ENCODE measurements around the gene ALDH3A1.
"Not testable (repeated sequence)": the region's sequence is repeated elsewhere in the genome, so short reads cannot be mapped to it uniquely, and the experiment has no call there.

The ALDH3A1 gene

DNA sequence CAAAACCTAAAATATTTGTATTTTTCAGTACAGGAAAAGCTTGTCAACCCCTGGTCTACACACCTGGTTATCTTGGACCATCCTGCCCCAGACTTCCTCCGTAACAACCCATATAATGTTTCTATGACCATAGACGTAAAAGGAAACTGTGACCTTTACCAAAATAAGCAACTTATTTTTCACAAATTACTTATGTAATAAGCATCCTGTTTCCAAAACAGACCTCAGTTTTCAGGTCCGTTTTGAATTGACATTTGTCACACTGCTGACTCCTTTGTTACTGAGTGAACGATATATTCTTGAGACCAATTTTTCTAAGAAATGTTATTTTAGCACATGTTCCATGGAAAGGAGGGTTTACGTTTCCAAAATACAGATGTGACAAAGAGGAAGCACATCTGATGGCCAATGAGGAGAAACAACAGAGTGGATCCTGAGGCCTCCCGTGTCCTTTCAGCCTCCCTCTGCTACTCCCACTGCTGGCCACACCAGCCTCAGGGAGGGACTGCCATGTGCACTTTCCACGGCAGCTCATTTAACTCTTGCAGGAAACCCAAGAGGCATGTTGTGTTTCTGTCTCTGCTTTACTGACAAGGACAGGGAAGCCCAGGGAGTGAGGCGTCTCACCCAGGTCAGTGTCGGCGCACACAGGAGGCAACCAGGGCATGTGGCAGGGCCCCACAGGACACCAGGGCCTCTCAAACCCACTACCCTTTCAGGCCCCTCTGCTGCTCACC lies 20.1 kb upstream of the ALDH3A1 start:
- Histone ChIP-seq H3K9ac (ENCODE audit: low read depth, low read length) (no peak overlapping the region), H3K9me3 (ENCODE audit: control insufficient read depth, insufficient read depth, low read length) (no peaks in the 10 kb centered on the region), H3K36me3 (ENCODE audit: insufficient read depth, low read length) (0 out of 2 replicates have a peak, but pooled peaks cover 5% of the 10 kb centered on the region), H3K4me1 (ENCODE audit: insufficient read depth, low read length) (no peaks in the 10 kb centered on the region)

DNA sequence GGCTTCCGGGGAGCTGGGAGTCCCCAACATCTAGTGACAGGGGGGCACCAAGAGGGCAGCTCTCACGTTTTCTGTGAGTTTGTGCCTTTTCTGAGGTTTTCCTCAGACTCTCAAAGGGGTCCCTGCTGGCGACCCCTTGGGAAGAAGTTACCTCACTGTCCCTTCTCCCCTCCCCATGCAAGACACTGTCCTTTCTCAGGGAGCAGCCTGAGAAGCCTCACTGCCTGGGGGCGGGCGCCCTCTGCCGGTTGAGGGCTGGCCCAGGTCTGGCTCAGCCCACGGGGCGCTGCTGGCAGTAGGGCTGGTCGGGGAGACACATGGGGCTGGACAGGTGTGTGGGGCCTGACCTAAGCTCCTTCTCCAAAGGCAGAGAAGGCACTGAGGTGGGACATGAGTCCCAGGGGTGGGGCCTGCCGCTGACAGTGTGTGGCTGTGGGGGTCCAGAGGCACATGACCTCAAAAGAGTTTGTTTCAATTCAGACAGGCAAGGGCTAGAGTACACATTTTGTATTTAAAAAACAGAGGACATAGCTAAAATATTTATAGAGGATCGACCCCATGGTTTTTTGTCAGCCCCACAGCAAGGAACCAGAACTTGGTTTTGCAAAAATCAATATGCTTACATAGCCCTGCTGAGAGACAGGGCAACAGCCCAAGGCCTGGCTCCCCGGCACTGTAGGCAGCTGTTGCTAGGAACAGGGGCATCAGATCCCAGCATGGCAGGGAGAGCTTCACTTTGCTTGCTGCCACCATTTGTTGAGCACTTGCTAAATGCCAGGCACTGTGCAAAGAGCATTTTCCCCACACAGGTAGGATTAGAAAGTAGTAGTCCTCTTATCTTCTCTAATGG lies 18.5 kb upstream of the ALDH3A1 start:
- Histone ChIP-seq H3K4me1 (ENCODE audit: insufficient read depth, low read length) (no peaks in the 10 kb centered on the region), H3K9me3 (ENCODE audit: control insufficient read depth, insufficient read depth, low read length) (no peaks in the 10 kb centered on the region), H3K36me3 (ENCODE audit: insufficient read depth, low read length) (0 out of 2 replicates have a peak, but pooled peaks cover 3% of the 10 kb centered on the region), H3K9ac (ENCODE audit: low read depth, low read length) (no peak overlapping the region)

DNA sequence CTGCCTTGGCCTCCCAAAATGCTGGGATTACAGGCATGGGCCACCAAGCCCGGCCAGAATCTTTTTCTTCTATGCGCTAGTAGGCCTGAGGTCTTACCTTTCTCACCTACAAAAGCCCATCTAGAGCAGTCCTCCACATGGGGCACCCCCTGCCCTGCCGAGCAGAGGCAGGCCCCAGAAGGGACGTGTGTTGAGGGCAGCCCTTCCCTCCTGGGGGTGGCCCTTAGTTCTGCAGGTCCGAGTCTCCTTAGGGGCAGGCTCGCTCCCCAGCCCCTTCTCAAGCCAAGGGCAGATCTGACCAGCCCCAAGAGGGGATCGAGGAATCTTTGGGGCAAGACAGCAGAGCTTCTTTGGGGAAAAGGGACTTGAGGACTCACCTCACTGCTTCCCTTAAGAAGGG lies 17.9 kb upstream of the ALDH3A1 start:
- Histone ChIP-seq H3K36me3 (ENCODE audit: insufficient read depth, low read length) (no peaks in the 10 kb centered on the region), H3K9ac (ENCODE audit: low read depth, low read length) (no peak overlapping the region), H3K9me3 (ENCODE audit: control insufficient read depth, insufficient read depth, low read length) (no peaks in the 10 kb centered on the region), H3K4me1 (ENCODE audit: insufficient read depth, low read length) (no peaks in the 10 kb centered on the region)

- not testable (repeated sequence) for H3K9ac ChIP-seq (ENCODE audit: low read depth, low read length); H3K4me1 ChIP-seq (ENCODE audit: insufficient read depth, low read length); H3K36me3 ChIP-seq (ENCODE audit: insufficient read depth, low read length); H3K9me3 ChIP-seq (ENCODE audit: control insufficient read depth, insufficient read depth, low read length)
Measured at GRCh38 chr17:19763991-19764390, 15.9 kb upstream of the ALDH3A1 start.

DNA sequence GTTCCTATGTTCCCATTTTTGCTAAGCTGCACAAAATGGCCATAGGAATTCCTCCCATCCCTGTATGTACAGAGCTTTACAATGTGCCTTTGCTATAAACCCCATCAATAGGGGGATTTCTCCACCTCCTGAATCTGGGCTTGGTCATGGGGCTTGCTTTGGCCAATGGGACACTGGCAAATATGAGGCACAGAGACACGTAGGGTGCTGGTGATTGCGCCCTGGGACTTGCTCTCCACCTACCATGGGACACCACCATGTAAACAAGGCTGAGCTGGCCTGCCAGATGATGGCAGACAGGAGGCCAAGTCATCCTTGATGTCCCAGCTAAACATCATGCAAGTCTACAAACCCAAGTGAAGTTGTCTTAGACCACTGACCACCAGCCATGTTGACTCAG lies 15.3 kb upstream of the ALDH3A1 start:
- Histone ChIP-seq H3K4me1 (ENCODE audit: insufficient read depth, low read length) (no peaks in the 10 kb centered on the region), H3K9ac (ENCODE audit: low read depth, low read length) (no peak overlapping the region), H3K36me3 (ENCODE audit: insufficient read depth, low read length) (no peaks in the 10 kb centered on the region), H3K9me3 (ENCODE audit: control insufficient read depth, insufficient read depth, low read length) (no peaks in the 10 kb centered on the region)

DNA sequence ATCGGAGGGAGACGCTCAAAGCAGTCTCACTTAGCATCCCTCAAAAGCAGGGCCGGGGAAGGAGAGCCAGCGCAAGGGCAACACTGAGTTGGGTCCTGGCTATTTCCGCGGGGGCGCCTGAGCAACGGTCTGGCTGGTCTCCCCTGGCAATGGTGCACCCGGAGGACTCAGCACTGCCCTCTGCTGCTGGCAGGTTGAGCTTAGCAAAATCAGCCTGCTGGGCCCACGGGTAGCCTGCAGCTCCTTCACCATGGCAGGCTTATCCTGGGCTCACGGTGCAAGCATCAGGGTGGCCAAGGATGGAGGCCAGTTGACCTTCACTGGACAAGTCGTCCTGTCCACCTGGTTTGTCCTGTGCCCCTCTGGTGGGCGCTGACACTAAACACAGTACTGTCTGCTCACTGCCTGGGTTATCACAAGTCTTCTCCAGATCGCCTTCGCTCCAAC lies 14.4 kb upstream of the ALDH3A1 start:
- Histone ChIP-seq H3K36me3 (ENCODE audit: insufficient read depth, low read length) (no peaks in the 10 kb centered on the region), H3K9me3 (ENCODE audit: control insufficient read depth, insufficient read depth, low read length) (no peaks in the 10 kb centered on the region), H3K4me1 (ENCODE audit: insufficient read depth, low read length) (no peaks in the 10 kb centered on the region), H3K9ac (ENCODE audit: low read depth, low read length) (no peak overlapping the region)

GRCh38 chr17:19760746-19761145 lies 12.6 kb upstream of the ALDH3A1 start:
- Histone ChIP-seq H3K4me1 (ENCODE audit: insufficient read depth, low read length) (no peaks in the 10 kb centered on the region), H3K9me3 (ENCODE audit: control insufficient read depth, insufficient read depth, low read length) (no peaks in the 10 kb centered on the region), H3K36me3 (ENCODE audit: insufficient read depth, low read length) (no peaks in the 10 kb centered on the region), H3K9ac (ENCODE audit: low read depth, low read length) (no peak overlapping the region)

- no peaks in the 10 kb centered on the region for H3K9me3 ChIP-seq (ENCODE audit: control insufficient read depth, insufficient read depth, low read length)
- H3K9ac ChIP-seq (ENCODE audit: low read depth, low read length), result no peak overlapping the region
- no peaks in the 10 kb centered on the region for H3K4me1 ChIP-seq (ENCODE audit: insufficient read depth, low read length)
- H3K36me3 ChIP-seq (ENCODE audit: insufficient read depth, low read length), result no peaks in the 10 kb centered on the region
Measured at GRCh38 chr17:19759568-19760549, 11.8 kb upstream of the ALDH3A1 start.

GRCh38 chr17:19757536-19758180 lies 9.6 kb upstream of the ALDH3A1 start:
- Histone ChIP-seq H3K36me3 (ENCODE audit: insufficient read depth, low read length) (no peaks in the 10 kb centered on the region), H3K4me1 (ENCODE audit: insufficient read depth, low read length) (peaks cover 8% of the 10 kb centered on the region), H3K9ac (ENCODE audit: low read depth, low read length) (no peak overlapping the region), H3K9me3 (ENCODE audit: control insufficient read depth, insufficient read depth, low read length) (no peaks in the 10 kb centered on the region)

DNA sequence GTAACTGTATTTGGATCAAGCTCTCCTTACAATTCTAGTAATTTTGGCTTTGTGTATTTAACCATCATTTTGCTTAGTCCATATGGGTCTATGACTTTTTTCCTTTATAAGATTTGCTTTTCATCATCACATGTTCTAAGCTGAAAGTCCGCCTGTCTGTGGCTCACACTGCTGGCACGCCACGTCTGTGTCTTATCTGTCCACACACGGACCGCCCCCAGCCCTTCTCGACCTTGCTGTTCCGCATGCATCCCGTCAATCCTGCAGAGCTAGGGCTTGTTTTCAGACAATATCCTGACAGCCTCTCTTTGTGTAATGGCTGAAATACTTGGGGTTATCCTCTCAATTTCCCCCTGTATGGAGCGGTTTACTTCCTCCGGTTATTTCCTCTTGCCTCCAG lies 8.4 kb upstream of the ALDH3A1 start:
- no peaks in the 10 kb centered on the region for H3K9me3 ChIP-seq (ENCODE audit: control insufficient read depth, insufficient read depth, low read length)

GRCh38 chr17:19755821-19756510 lies 7.9 kb upstream of the ALDH3A1 start:
- Histone ChIP-seq H3K36me3 (ENCODE audit: insufficient read depth, low read length) (no peaks in the 10 kb centered on the region), H3K4me1 (ENCODE audit: insufficient read depth, low read length) (peaks cover 11% of the 10 kb centered on the region), H3K9me3 (ENCODE audit: control insufficient read depth, insufficient read depth, low read length) (no peaks in the 10 kb centered on the region), H3K9ac (ENCODE audit: low read depth, low read length) (no peak overlapping the region)

More for the DNA sequence above, 8.4 kb upstream of the ALDH3A1 start:
- H3K4me1 ChIP-seq (ENCODE audit: insufficient read depth, low read length), result peaks cover 11% of the 10 kb centered on the region
- H3K36me3 ChIP-seq (ENCODE audit: insufficient read depth, low read length), result no peaks in the 10 kb centered on the region
- H3K9ac ChIP-seq (ENCODE audit: low read depth, low read length), result no peak overlapping the region

- Histone ChIP-seq H3K9ac (ENCODE audit: low read depth, low read length) (no peak overlapping the region), H3K4me1 (ENCODE audit: insufficient read depth, low read length) (peaks cover 11% of the 10 kb centered on the region), H3K9me3 (ENCODE audit: control insufficient read depth, insufficient read depth, low read length) (no peaks in the 10 kb centered on the region), H3K36me3 (ENCODE audit: insufficient read depth, low read length) (no peaks in the 10 kb centered on the region)
Measured at GRCh38 chr17:19755392-19755791, 7.3 kb upstream of the ALDH3A1 start.

DNA sequence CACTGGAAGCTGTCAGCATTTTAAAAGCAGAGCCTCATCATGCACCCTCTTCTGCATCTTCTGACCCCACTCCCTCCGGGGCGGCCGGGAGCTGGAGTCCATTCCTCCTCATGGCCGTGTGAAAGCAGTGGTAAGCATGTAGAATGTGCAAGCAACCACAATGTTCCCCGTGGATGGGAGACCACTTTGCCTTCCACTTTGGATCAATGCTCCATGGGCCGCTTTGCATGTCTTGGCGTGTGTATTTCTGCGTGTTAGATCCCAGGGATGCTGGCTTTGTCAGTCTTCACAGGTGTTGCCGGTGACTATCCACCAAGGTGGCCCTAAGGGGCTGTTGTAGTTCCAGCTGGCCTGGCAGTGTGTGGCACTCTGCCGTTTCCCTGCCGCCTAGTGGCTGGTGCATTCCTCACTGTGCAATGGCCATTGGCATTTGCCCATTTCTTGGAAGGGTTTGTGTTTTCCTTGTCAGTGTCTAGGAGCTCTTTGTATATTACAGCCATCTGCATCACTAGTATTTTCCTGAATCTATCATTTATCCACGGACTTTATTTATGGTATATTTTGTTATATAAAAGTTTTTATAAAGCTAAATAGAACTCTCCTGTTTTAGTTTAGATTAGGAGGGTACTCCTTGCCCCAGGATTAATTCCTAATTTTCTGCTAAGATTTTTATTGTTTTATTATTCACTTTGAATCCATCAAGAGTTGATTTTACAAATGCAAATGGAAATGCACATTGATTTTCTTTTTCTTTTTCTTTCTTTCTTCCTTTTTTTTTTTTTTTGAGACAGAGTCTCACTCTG lies 5.8 kb upstream of the ALDH3A1 start:
- Histone ChIP-seq H3K36me3 (ENCODE audit: insufficient read depth, low read length) (no peaks in the 10 kb centered on the region), H3K9me3 (ENCODE audit: control insufficient read depth, insufficient read depth, low read length) (no peaks in the 10 kb centered on the region), H3K4me1 (ENCODE audit: insufficient read depth, low read length) (peaks cover 11% of the 10 kb centered on the region), H3K9ac (ENCODE audit: low read depth, low read length) (no peak overlapping the region)

Data from ES-I3 (cell line).